Stimulated activated CD4-positive, alpha-beta T cell treated with anti-CD3 and anti-CD28 coated beads, Interleukin-1b, Interleukin-23, amount 100 ng/mL, for 4 hours (primary cell): Measurements from ENCODE around the gene FAM110C.
A peak's percentile ranks its signal among the peaks of the same experiment; 100 is the strongest.
"Not testable (repeated sequence)": the region's sequence is repeated elsewhere in the genome, so short reads cannot be mapped to it uniquely, and the experiment has no call there.

ENCODE experiments used
- DNase-seq, 2 donors: peaks; one replicate each; pipeline ENCODE4 v3.0.0-alpha.2; 2020; ENCODE audit warnings: low read depth in 2 of 2

The FAM110C gene

DNA sequence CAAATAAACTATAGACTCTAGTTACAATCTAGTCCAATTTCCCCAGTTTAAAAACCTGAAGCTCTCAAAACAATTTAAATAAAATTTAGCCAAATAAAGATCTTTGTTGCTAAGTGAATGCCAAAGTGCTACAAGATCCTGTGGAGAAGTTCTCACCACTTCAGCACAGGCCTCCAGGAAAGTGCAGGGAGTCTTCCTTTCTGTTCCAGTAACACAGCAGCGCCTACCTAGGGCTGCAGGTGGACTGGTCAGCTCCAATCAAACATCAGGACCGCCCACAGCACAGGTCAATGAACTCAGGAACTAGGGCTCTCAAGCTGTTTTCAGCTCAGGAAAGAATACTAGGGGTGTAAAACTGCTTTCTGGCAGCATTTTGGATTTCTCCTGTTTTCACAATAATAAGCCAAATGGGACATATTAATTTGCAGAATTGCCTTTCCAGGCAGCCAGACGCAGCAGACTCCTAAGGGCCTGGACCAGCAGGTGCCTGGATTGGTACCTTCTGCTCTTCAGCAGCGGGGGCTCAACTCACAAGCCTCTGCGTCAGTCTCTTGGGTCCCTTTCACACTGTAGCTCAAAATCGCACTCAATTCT, 1.5 kb downstream of the FAM110C start:
- no peak for DNase-seq

DNA sequence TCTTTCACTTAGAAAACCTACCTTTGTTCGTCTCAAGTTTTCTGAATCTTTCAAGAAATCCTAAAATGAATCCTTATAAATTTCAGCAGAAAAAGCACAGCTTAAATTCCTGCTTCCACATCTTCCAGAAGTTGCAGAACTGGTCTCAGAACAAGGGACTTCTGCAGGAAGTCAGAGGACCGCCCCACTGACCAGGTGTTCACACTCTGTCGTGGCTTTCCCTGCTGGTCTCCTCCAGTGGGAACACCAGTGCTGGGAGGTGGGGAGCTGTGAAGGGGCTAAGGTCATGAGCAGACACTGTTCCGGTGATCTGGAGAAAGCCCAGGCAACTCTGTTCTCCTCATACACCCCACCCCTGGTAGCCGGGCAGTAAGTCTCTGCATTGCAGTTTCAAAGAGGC, 3.5 kb downstream of the FAM110C start:
- DNase-seq, result no peak

DNA sequence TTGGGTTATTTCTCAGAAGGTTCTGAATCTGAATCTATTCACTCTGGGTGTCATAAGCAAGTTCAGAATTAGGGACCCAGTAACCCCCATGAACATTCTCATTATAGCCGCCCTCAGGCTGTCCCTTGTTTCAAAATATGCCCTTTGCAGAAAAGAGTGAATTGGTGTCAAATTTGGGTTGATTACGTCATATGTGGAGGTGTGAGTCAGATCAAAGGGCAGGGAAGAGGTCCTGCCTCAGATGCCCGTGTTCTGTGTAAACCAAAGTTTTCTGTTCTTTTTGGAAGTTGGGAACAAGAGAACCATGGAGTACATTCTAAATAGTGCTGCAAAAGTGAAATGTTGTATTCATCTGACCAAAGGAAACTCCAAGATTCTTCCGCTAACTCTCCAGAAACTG, 5.8 kb downstream of the FAM110C start:
- no peak for DNase-seq

DNA sequence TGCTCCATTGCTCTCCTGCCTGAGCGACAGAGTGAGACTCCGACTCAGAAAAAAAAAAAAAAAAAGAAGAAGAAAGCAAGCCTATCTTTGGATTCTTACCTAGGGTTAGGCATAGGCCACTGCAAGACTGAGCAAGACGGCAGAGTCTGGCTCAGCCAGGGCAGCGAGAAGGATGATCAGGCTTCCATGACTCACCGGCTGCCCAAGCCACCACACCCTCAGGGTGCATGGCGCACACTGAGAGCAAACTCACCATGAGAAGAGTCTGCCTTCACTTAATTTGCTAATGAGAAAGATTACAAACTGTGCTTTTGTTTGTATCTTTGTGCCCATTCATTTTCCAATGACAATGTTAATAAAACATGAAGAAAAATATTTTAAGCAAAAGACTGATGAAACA, 8.2 kb downstream of the FAM110C start:
- no peak for DNase-seq

DNA sequence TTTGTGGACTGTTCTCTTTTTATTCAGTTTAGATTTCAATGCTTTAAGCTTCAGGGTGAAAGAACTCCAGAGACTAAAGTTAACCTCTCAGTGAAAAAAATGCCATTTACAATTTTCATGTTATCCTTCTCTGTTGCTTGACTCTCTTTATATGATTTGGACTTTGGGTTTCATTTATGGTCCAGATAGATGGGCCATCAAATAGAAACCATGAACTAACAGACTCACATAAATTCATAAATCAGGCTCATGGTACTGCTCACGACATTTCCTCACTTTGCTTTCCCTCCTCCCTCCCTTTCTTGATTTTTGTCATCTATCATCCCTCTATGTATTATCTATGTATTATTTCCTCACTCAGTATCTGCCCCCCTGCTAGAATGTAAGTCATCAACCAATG, 10.0 kb downstream of the FAM110C start:
- no peak for DNase-seq

DNA sequence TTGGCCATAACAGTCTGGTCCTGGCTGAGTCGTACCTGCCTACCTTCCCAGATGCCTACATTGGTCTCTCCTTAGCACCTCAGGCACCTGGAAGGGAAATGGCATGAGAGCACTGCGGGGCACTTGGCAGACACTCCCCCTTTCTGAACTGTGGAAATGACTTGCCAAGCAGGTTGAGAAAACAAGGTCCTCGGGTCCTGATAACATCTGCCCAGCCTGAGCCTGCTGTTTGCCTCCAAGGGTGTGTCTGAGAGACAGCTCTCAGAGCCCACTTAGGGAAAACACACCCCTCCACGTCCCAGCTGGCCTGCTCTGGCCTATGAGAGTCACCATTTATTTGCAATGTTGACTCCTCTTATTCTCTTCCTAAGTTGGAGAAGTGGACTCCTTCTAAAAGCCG, 10.5 kb downstream of the FAM110C start:
- DNase-seq, result no peak

DNA sequence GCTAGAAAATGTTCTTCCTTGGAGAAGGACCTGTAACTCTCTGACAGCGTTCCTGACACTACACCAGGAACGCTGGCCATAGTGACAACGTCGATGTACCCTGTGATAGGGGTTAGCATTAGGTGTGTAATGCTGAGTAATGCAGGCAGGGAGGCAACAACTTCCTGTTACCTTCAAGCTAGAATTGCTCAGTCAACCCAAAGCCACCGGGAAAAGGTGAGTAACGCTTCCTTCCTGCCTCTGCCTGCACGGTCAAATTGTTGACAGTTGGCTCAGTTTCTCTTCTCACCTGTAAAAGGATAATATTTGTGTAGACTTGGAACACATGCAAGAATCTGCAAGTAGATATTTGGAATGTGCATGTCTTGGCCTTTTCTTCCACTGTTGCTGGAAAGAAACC, 12.7 kb downstream of the FAM110C start:
- peak in 1 of 2 donors; percentile 53 for DNase-seq

DNA sequence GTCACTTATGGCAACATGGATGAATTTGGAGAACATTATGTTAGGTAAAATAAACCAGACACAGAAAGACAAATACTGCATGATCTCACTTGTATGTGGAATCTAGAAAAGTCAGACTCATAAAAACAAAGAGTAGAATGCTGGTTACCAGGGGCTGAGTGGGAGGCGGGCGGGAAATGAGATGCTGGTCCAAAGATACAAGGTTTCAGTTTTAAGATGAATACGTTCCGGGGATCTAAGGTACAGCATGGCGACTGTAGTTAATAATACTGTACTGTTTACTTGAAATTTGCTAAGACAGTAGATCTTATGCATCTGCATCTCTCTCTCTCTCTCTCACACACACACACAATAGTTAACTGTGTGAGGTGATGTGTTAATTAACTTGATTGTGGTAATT, 14.2 kb downstream of the FAM110C start:
- DNase-seq, result no peak

DNA sequence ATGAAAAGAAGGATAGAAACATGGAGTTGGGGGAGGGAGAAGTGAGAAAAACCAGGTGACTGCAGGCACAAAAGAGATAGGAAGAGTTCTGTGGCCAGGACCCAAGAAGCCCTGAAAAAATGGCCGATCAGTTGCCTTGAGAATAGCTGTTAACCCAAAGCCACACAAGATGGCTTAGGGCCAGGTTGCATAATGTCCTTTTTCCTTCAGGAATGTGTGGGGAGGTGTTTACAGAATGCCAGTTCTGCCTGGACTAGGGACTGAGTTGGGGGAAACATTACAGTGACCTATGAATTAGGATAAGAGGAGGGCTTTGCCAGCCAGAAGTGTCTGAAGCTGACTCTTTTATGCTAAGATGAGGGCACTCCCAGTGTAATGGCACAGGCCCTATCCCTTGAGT, 17.1 kb downstream of the FAM110C start:
- DNase-seq, result no peak

DNA sequence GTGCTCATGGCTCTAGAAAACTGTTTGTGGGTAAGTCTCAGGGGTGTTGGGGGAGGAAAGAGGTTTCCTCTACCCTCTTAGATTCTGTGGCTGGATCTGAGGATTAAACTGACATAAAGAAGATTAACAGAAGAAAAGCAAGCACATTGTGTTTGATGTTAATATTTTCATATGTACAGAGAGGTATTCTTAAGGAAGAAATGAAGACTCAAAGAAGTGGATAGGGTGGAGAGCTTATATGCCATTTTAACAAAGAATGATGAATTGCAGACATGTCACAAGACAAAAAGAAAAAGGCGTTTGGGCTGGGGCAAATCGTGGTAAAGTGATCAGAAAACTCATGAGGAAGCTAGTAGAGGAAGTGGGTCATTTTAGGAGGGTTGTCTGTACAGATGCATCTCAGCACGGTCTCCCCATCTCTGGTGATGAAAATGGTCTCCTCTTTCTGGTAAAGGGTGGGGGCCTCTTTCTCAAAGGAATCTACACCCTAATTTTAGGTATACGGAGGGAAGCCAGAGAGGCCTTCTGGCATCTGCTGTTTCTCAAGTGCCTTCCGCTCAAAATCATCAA, 17.8 kb downstream of the FAM110C start:
- DNase-seq, result no peak

DNA sequence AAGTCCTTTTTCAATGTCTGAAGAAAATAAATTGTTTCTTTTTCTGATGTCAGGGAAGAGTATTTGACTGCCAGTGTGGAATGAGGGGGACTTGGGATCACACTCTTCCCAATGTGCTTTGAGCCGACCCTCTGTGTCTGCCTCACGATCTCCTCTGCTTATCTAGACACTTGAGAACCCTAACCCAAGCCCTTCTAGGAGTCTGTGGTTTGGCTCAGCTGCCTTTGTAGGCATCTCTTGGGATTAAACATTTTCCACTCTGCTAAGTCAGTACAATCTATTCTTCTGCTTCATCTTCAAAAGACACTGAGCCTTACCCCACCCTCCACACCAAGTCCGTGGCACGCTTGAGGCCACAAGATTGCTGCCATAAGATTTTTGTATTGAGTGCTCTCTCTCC, 19.4 kb downstream of the FAM110C start:
- DNase-seq, result no peak

DNA sequence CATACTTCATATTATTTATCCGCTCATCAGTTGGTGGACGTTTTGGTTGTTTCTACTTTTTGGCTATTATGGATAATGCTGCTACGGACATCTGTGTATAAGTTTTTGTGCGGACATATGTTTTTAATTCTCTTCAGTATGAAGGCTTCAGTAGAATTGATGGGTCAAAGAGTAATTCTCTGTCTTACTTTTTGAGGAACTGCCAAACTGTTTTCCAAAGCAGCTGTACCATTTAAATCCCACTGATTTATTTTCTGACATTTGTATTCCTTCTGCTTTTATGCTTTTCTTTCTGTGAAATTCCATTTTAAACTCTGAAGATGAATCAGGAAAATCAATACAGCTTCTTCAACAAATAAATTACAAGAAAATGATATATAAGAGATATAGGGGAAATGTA, 20.8 kb downstream of the FAM110C start:
- no peak for DNase-seq

DNA sequence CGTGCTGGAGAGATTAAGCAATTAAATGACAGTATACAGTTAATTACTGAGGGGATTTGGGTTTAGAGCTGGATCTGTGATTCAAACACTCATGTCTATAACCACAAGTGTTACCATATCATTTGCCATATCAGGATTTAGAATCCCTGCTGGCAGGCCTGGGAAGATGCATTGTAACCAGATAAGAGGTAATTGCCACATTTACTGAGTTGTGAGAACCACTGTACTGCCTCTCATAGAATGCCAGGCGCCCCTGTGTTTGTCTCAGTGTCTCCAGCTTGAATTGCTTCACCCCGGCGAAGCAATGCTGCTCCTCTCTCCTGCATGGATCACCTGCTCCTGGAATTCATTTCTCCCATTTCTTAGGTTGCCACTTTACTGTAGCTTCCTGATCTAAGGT, 21.7 kb downstream of the FAM110C start:
- not testable (repeated sequence) for DNase-seq

DNA sequence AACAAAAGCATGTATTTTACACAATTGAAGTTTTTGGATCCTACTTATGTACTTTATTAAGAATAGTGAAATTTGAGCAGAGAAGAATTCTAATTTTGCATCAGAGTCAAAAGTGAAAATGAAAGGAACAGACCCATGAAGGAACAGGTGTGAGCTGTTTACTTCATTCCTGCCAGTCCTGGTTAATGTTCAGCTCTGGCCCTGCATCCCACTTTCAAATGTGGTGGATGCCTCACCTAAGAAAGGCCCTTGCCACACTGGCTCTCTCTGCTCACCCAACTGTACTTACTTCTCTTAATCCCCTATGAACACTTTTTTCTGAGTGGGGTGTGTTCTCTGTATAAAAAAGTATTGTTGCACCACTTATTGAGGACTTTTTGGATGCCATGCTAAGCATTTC, 22.2 kb downstream of the FAM110C start:
- no peak for DNase-seq

DNA sequence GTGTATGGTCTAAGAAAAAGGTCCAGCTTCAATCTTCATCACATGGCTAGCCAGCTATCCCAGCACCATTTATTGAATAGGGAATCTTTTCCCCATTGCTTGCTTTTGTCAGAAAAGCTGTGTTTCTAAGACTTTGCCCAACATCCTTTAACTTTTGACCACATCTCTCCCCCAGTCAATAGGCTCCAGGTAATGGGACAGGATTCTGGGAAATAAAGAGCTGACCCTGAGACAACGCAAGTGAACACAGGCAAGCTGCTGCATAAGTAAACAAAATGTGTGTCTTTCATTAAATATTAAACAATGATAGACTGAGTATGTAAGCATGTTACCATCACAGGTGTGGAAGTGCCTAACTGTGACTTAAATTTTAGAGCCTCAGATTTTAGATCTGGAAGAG, 23.0 kb downstream of the FAM110C start:
- no peak for DNase-seq

DNA sequence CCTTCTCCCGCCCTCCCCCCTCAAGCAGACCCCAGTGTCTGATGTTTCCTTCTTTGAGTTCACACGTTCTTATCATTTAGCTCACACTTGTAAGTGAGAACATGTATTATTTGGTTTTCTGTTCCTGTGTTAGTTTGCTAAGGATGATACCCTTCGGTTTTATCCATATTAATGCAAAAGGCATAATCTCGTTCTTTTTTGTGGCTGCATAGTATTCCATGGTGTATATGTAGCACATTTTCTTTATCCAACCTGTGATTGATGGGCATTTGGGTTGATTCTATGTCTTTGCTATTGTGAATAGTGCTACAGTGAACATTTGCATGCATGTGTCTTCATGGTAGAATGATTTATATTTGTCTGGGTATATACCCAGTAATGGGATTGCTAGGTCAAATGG, 24.1 kb downstream of the FAM110C start:
- DNase-seq, result not testable (repeated sequence)

DNA sequence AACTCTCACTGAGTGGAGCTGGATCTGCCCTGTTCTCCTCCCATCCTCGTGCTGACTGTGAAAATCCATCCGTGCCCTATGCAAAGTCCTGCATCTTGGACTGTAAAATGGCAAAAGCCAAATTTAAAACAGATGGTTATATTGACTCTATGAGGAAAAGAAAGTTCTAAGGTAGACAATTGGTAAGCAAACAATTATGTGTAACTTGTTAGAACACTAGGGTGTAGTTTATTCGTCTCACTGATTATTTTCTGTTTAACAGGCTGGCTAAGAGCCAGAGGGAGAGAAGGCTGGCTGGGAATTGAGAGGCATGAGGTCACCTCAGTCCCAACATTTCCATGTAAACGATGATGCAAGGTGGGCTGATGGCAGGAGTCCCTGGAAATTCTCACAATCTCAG, 26.0 kb downstream of the FAM110C start:
- not testable (repeated sequence) for DNase-seq

DNA sequence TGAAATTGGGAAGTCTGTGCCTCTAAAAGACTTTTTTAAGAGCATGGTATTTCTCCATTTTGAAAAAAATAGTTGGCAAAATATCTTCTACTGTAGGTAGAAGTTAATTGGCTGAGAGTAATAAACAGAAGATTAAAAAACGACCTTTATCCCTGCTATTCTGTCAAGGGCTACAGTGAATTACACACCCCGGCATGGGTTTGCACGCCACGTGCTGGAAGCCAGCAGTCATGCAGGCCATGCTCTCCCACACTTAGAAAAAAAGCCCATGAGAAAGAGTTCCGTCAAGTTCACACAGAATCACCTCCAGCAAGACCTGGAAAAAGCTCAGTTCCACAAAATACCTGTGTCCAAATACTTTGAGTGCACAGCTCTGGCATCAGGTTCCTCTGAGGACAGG, 26.8 kb downstream of the FAM110C start:
- DNase-seq, result no peak

DNA sequence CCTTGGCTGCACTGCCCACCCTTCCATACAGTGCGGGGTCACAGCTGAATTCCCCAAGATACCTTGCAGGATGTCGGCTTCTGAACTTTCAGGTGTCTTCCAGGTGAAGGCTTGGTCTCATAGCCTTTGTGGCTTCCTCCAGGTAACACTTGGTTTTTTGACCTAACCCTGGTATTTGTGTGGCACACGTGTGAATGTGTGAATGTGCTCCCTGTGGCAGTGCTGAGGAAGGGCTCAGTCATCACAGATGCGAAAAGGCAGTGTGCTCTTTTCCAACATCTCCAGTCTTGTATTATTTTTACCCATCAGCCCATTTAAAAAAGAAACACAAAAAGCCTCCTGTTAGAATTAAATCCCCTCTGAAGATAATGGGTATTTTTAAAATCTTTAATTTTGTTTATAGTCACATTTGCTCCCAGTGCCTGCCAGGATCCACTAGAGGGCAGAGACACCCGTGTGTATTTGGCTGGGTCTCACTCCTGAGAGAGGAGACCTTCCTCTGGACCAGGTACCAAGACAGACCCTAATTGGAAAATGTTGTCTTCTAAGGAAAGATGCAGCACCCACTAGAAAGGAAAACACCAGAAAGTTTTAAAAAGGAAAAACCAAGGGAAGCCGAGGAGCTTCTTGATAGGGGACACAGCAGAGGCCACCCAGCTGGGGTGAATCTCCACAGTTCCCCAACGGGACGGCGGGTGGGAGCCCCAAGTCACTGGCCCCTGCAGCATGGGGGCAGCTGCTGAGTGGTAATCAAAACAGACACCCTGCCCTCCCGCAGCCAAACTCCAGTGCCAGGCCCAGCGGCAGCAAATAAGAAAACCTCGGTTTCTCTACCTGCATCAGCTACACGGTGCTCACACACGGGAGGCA, 27.7 kb downstream of the FAM110C start:
- DNase-seq, result no peak

DNA sequence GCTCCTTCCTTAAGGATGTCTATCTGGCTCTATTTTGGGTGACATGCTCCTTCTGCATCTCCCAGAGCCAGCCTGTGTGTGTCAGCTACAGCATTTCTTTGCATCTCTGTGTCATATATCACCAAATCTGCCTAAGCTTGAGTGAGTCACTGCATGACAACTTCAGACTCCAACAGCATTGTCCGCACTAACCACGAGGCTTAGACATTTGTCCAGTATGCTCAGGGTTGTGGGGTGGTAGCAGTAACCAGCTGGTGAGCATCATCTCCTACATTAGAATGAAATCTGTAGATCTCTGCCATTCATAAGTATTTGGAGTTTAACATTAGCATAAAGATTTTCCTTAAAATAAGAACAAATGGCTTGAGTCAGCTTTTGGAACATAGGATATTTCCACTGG, 30.4 kb downstream of the FAM110C start:
- not testable (repeated sequence) for DNase-seq

DNA sequence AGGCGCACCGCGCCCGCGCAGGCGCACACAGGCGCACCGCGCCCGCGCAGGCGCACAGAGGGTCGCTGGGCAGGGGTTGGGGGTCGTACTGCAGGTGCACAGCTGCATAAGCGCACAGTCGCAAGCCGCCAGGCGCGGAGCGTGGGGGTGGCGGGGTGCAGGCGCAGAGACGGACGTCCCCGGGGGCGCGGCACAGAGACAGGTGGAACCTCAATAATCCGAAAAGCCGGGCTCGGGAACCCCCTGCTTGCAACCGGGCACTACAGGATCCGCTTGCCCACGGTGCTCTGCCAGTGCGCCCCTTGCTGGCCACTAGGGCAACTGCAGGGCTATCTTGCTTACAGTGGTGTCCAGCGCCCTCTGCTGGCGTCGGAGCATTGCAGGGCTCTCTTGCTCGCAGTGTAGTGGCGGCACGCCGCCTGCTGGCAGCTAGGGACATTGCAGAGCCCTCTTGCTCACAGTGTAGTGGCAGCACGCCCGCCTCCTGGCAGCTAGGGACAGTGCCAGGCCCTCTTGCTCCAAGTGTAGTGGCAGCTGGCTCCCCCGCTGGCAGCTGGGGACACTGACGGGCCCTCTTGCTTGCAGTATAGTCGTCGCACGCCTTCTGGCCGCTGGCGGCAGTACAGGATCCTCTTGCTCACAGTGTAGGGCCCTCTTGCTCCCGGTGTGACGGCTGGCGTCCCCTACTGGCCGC, 34.9 kb downstream of the FAM110C start:
- DNase-seq, result peak; percentile 29 to 44

DNA sequence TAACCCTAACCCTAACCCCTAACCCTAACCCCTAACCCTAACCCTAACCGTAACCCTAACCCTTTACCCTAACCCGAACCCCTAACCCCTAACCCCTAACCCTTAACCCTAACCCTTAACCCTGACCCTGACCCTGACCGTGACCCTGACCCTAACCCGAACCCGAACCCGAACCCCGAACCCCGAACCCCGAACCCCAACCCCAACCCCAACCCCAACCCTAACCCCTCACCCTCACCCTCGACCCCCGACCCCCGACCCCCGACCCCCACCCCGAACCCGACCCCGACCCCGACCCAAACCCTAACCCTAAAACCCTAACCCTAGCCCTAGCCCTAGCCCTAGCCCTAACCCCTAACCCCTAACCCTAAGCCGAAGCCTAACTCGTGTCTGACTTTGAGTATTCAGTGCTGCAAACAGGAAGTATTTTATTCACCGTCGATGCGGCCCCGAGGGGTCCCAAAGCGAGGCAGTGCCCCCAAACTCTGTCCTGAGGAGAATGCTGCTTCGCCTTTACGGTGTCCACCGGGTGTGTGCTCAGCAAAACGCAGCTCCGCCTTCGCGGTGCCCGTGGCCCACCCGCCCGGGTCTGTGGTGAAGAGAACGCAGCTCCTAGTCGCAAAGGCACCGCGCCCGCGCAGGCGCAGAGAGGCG, 36.0 kb downstream of the FAM110C start:
- DNase-seq, result no peak
